GM12878 (cell line): Measurements from ENCODE around the gene CTSH. TPM values are rescaled to one million over a fixed set of nuclear protein-coding genes. Genes with fewer than 3 reads are reported as not detected.

Experiments
- ATAC-seq: fragments of 200-7000 bp; cut with Tn5 transposase; 3 replicates; pipeline ENCODE4 v1.9.1; 2020; ENCODE audit warnings: mild to moderate bottlenecking, moderate library complexity
- BruUV-seq: library from RNA; stranded (reverse); fragments of 400-500 nt; replicated peaks from 2 replicates; lab custom pipeline; 2021; lab: Mats Ljungman, UMichigan
- CTCF ChIA-PET: fragments of 300-600 bp; sonication (Branson Sonifier 250); formaldehyde crosslinking; extraction: SDS; loops from one replicate; lab custom pipeline; 2021; ENCODE audit warnings: inconsistent platforms; lab: Yijun Ruan, JAX
- POLR2A ChIA-PET: fragments of 350-600 bp; formaldehyde crosslinking; extraction: SDS; loops from one replicate; lab custom pipeline; 2021; ENCODE audit warnings: inconsistent platforms; lab: Charles Lee
- RAD21 ChIA-PET: fragments of 300-600 bp; sonication (Branson Sonifier 250); formaldehyde crosslinking; loops from one replicate; lab custom pipeline; 2023; ENCODE audit warnings: antibody characterized with exemption; ENCODE audit not compliant: unreplicated experiment; lab: Charles Lee
- SMC1A ChIA-PET: fragments of 300-600 bp; sonication (Branson Sonifier 250); formaldehyde crosslinking; loops from one replicate; lab custom pipeline; 2023; ENCODE audit not compliant: unreplicated experiment, uncharacterized antibody; lab: Charles Lee
- DNase-seq: peaks from one replicate; pipeline ENCODE4 v3.0.0-alpha.2; 2011; ENCODE audit warnings: low read depth, low spot score
- FAIRE-seq: peaks from 3 replicates; lab custom pipeline; 2011; peaks lifted over from hg19 to GRCh38; lab: Jason Lieb, UNC
- H2AFZ ChIP-seq: 2 replicates; pipeline ENCODE4 v1.6.0; 2011; ENCODE audit warnings: low read depth, low read length, control low read depth; ENCODE audit not compliant: control insufficient read depth
- H3K27ac ChIP-seq: 2 replicates; pipeline ENCODE4 v1.5.1; 2011; ENCODE audit warnings: control low read depth; ENCODE audit not compliant: control insufficient read depth, insufficient read depth
- H3K27me3 ChIP-seq, 2 experiments: replicated peaks in 1 of 2; 2 replicates each; pipeline versions ENCODE4 v1.6.0 to v1.6.1; 2011; ENCODE audit warnings: low read length in 1 of 2; ENCODE audit not compliant: control insufficient read depth in 2 of 2, insufficient read depth in 2 of 2
- H3K36me3 ChIP-seq, 2 experiments: 2 replicates each; pipeline ENCODE4 v1.5.1; 2011; ENCODE audit warnings: low read length in 1 of 2; ENCODE audit not compliant: control insufficient read depth in 2 of 2, insufficient read depth in 2 of 2
- H3K4me1 ChIP-seq: 2 replicates; pipeline ENCODE4 v1.6.1; 2011; ENCODE audit warnings: mild to moderate bottlenecking, low read length, moderate library complexity, mixed read lengths; ENCODE audit not compliant: control insufficient read depth, insufficient read depth
- H3K4me2 ChIP-seq: 2 replicates; pipeline ENCODE4 v1.6.0; 2011; ENCODE audit warnings: control low read depth; ENCODE audit not compliant: control insufficient read depth, insufficient read depth
- H3K4me3 ChIP-seq: fragments of 200-600 bp; sonication (generic); 2 replicates; pipeline ENCODE4 v1.5.1; 2016
- H3K79me2 ChIP-seq: 2 replicates; pipeline ENCODE4 v1.6.0; 2011; ENCODE audit warnings: low read length; ENCODE audit not compliant: control insufficient read depth, insufficient read depth
- H3K9ac ChIP-seq: 2 replicates; pipeline ENCODE4 v1.8.0; 2011; ENCODE audit warnings: low read length, control low read depth, mixed read lengths; ENCODE audit not compliant: control insufficient read depth, insufficient read depth
- H3K9me3 ChIP-seq: replicated peaks from 3 replicates; pipeline ENCODE4 v1.5.1; 2011; ENCODE audit warnings: mild to moderate bottlenecking, low read length; ENCODE audit not compliant: control insufficient read depth, insufficient read depth
- H4K20me1 ChIP-seq: 2 replicates; pipeline ENCODE4 v1.6.0; 2011; ENCODE audit not compliant: control insufficient read depth, insufficient read depth
- ASH2L ChIP-seq: fragments of 300-600, 200-600 bp; sonication (generic); IDR thresholded peaks from 2 replicates; pipeline ENCODE4 v1.6.1; 2017; ENCODE audit warnings: low read depth, mild to moderate bottlenecking, borderline replicate concordance
- BMI1 ChIP-seq: fragments of 450-650 bp; IDR thresholded peaks from 2 replicates; pipeline ENCODE4 v1.6.1; 2016; ENCODE audit warnings: mild to moderate bottlenecking, moderate library complexity, borderline replicate concordance
- CHD1 ChIP-seq: IDR thresholded peaks from 2 replicates; pipeline ENCODE4 v1.6.1; 2012; ENCODE audit warnings: low read depth, low read length, improper control_type of control experiment
- CREM ChIP-seq: IDR thresholded peaks from 2 replicates; pipeline ENCODE4 v1.6.1; 2014; ENCODE audit warnings: antibody characterized with exemption, low read depth
- GABPA ChIP-seq: IDR thresholded peaks from 2 replicates; pipeline ENCODE4 v1.6.1; 2014; ENCODE audit warnings: antibody characterized with exemption, low read depth, mild to moderate bottlenecking, inconsistent platforms
- HDAC2 ChIP-seq: fragments of 200-600 bp; sonication (generic); IDR thresholded peaks from 2 replicates; pipeline ENCODE4 v1.6.1; 2017
- HSF1 ChIP-seq: fragments of 150-350 bp; IDR thresholded peaks from 2 replicates; pipeline ENCODE4 v1.6.1; 2014; ENCODE audit warnings: mild to moderate bottlenecking, low read depth, low read length
- JUND ChIP-seq: IDR thresholded peaks from 2 replicates; pipeline ENCODE4 v1.6.1; 2012; ENCODE audit warnings: low read depth, mild to moderate bottlenecking, low read length, improper control_type of control experiment, moderate library complexity
- LARP7 ChIP-seq: fragments of 450-650 bp; IDR thresholded peaks from 2 replicates; pipeline ENCODE4 v1.6.1; 2017; ENCODE audit warnings: mild to moderate bottlenecking
- MTA2 ChIP-seq: fragments of 450-650 bp; IDR thresholded peaks from 2 replicates; pipeline ENCODE4 v1.6.1; 2016; ENCODE audit warnings: low read depth, mild to moderate bottlenecking, moderate library complexity
- NBN ChIP-seq: fragments of 450-650 bp; IDR thresholded peaks from 2 replicates; pipeline ENCODE4 v1.6.1; 2016
- NFIC ChIP-seq: IDR thresholded peaks from 2 replicates; pipeline ENCODE4 v1.6.1; 2012; ENCODE audit warnings: low read depth, mild to moderate bottlenecking, inconsistent platforms, low read length, moderate library complexity
- NR2F1 ChIP-seq: fragments of 450-650 bp; conservative IDR thresholded peaks from 2 replicates; pipeline ENCODE4 v1.6.1; 2017; ENCODE audit warnings: mild to moderate bottlenecking
- POLR2AphosphoS2 ChIP-seq: IDR thresholded peaks from 2 replicates; pipeline ENCODE4 v1.6.1; 2011; ENCODE audit warnings: low read depth, mild to moderate bottlenecking, low read length, improper control_type of control experiment, moderate library complexity
- POLR2AphosphoS5 ChIP-seq: IDR thresholded peaks from 2 replicates; pipeline ENCODE4 v1.6.1; 2011; ENCODE audit warnings: mild to moderate bottlenecking, low read length, inconsistent platforms
- SREBF1 ChIP-seq: IDR thresholded peaks from 2 replicates; pipeline ENCODE4 v1.6.1; 2012; ENCODE audit warnings: mild to moderate bottlenecking, low read length
- TBL1XR1 ChIP-seq: IDR thresholded peaks from 2 replicates; pipeline ENCODE4 v1.6.1; 2012; ENCODE audit warnings: low read depth, low read length, improper control_type of control experiment
- ZNF207 ChIP-seq: fragments of 450-650 bp; IDR thresholded peaks from 2 replicates; pipeline ENCODE4 v1.6.1; 2014; ENCODE audit warnings: antibody characterized with exemption, mild to moderate bottlenecking, borderline replicate concordance
- ZNF592 ChIP-seq: fragments of 450-650 bp; IDR thresholded peaks from 2 replicates; pipeline ENCODE4 v1.6.1; 2017; ENCODE audit warnings: mild to moderate bottlenecking, moderate library complexity
- WGBS: methylation state at CpG from one replicate; pipeline ENCODE4 v1.1.6; 2016; ENCODE audit warnings: low lambda C conversion rate; ENCODE audit not compliant: insufficient replicate concordance, insufficient coverage; ENCODE audit errors: missing lambda C conversion rate; 5-methylcytosine and 5-hydroxymethylcytosine counted together
- in situ Hi-C: fragments of 300-500 bp; cut with MboI; formaldehyde crosslinking; loops from 9 replicates; pipeline ENCODE4 v1.14.3; 2018; ENCODE audit warnings: mixed read lengths
- intact Hi-C: fragments of 100-400 bp; cut with micrococcal nuclease; formaldehyde crosslinking; loops from one replicate; pipeline ENCODE4 v1.14.2; 2022; ENCODE audit not compliant: unreplicated experiment
- polyA plus RNA-seq, 11 experiments: library from polyadenylated mRNA; depleted of rRNA in 4 of 11; unstranded in 6 of 11; stranded (reverse) in 5 of 11; fragments of >200 nt; fragmentation: Nextera tagmentation in 4 of 11; fragmentation: Illumina TruSeq in 1 of 11; extraction: Ambion mirVana in 4 of 11; extraction: Trizol in 1 of 11; gene quantifications; 1 replicate in 1 of 11; 2 replicates in 10 of 11; pipeline versions ENCODE4 v1.2.1 to v1.2.3, GENCODE V29; 2011 to 2016; ENCODE audit warnings: inconsistent platforms in 2 of 11, missing spikeins in 2 of 11, low read depth in 1 of 11
- total RNA-seq, 4 experiments: library from RNA; depleted of rRNA in 3 of 4; stranded (reverse); fragments of >200 nt in 3 of 4; fragmentation: Illumina TruSeq in 1 of 4; extraction: Trizol in 1 of 4; gene quantifications; 2 replicates each; pipeline versions ENCODE4 v1.2.1 to v1.2.3, GENCODE V29; 2013 to 2021
- TF ChIP-seq, protein P1 (sequence below): IDR thresholded peaks from 2 replicates; pipeline ENCODE4 v1.6.1; 2011; ENCODE audit warnings: low read depth, low read length, improper control_type of control experiment, borderline replicate concordance

The CTSH gene
- total and polyA plus RNA-seq, 10 of the 15 experiments (the other 5 are each of a cell fraction or from before 2014, with no cell fraction given): 30.2 to 1,212 (median 519) TPM

DNA sequence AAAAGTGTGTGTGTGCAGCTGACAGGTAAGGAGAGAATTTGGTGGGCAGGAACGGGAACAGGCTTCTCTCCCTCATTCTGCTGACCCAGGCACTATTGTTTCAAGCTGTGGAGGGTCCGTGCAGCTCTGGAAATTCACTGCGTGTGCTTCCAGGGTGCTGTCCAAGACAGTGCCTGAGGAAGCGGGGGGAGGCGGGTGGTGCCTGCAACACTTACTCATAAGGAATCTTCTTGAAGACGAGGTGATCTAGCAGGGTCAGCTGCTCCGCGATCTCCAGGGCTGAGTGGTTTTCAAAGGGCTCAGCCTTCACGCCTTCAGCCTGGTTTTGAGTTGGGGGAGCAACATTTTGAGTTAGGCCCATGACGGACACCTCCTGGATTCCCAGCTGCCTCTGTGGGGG lies 46.6 kb upstream of the CTSH start:
- CTCF ChIA-PET: interaction anchor here (1.0 to 4.0 kb wide), 3 partner anchors 12 to 17 kb away, joined by 3 to 19 read pairs (median 4); no protein-coding TSS in a partner anchor
- TF ChIP-seq POLR2AphosphoS5 (no peak), SREBF1 (no peak), TBL1XR1 (no peak), BMI1 (no peak), CREM (no peak), NR2F1 (no peak), HDAC2 (no peak), NFIC (no peak), POLR2AphosphoS2 (no peak), ASH2L (no peak), JUND (no peak), NBN (no peak), CHD1 (no peak), HSF1 (no peak), ZNF207 (no peak), GABPA (no peak), MTA2 (no peak), ZNF592 (no peak), LARP7 (no peak)
- TF ChIP-seq, protein P1, sequence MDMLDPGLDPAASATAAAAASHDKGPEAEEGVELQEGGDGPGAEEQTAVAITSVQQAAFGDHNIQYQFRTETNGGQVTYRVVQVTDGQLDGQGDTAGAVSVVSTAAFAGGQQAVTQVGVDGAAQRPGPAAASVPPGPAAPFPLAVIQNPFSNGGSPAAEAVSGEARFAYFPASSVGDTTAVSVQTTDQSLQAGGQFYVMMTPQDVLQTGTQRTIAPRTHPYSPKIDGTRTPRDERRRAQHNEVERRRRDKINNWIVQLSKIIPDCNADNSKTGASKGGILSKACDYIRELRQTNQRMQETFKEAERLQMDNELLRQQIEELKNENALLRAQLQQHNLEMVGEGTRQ: no peak
- TF ChIP-seq, all 136 proteins: peak for 0
- H3K9ac ChIP-seq: no peak overlapping the region

More for the DNA sequence above, 46.6 kb upstream of the CTSH start:
- no peaks in the 10 kb centered on the region for H3K36me3 ChIP-seq
- H3K4me1 ChIP-seq: peaks cover 26% of the 10 kb centered on the region
- no peaks in the 10 kb centered on the region for H4K20me1 ChIP-seq
- H3K4me3 ChIP-seq: no peak overlapping the region
- in situ Hi-C loops: loop anchor here (25.0 kb wide), 1 partner anchor 829 kb away; no protein-coding TSS in a partner anchor
- ChIA-PET RAD21 (interaction anchor here (0.5 to 0.8 kb wide), 2 partner anchors 9 to 130 kb away, joined by 3 to 4 read pairs; no protein-coding TSS in a partner anchor), SMC1A (interaction anchor here (1.2 to 1.3 kb wide), 2 partner anchors 11 to 13 kb away, joined by 3 to 4 read pairs; no protein-coding TSS in a partner anchor), POLR2A (no interaction called here)
- no peak overlapping the region for H3K4me2 ChIP-seq
- DNase-seq: no peak
- H3K9me3 ChIP-seq: no peaks in the 10 kb centered on the region
- no TSS peak for BruUV-seq
- H3K27ac ChIP-seq: no peak overlapping the region
- 90% methylated on average over 10 of the region's 10 CpGs for WGBS
- no peak for FAIRE-seq
- H3K79me2 ChIP-seq: no peaks in the 10 kb centered on the region
- ATAC-seq: no peak
- H3K27me3 ChIP-seq: no peaks in the 10 kb centered on the region
- no peak overlapping the region for H2AFZ ChIP-seq
- intact Hi-C loops: no loop called here
